T-helper 1 cell treated with Interleukin-12 subunit alpha and Interleukin-12 subunit beta and Interleukin-4 antibody, amounts not matched to agents 30 μg/mL and 1 μg/mL, for 36 hours (primary cell): ENCODE measurements around the gene CALHM5.

Experiments used
- H3K27ac Mint-ChIP-seq: one replicate; pipeline ENCODE4 v1.8.0; 2021; ENCODE audit warnings: mild to moderate bottlenecking, mixed read lengths
- H3K27me3 Mint-ChIP-seq: one replicate; pipeline ENCODE4 v1.8.0; 2021; ENCODE audit warnings: low read depth, mixed read lengths
- H3K36me3 Mint-ChIP-seq: one replicate; pipeline ENCODE4 v1.8.0; 2021; ENCODE audit warnings: low read depth, mixed read lengths
- H3K4me1 Mint-ChIP-seq: one replicate; pipeline ENCODE4 v1.8.0; 2021; ENCODE audit warnings: low read depth, mixed read lengths
- H3K4me3 Mint-ChIP-seq: one replicate; pipeline ENCODE4 v1.8.0; 2021; ENCODE audit warnings: mild to moderate bottlenecking, moderate library complexity, mixed read lengths
- H3K9me3 Mint-ChIP-seq: one replicate; pipeline ENCODE4 v1.8.0; 2021; ENCODE audit warnings: mixed read lengths

CALHM5 gene

DNA sequence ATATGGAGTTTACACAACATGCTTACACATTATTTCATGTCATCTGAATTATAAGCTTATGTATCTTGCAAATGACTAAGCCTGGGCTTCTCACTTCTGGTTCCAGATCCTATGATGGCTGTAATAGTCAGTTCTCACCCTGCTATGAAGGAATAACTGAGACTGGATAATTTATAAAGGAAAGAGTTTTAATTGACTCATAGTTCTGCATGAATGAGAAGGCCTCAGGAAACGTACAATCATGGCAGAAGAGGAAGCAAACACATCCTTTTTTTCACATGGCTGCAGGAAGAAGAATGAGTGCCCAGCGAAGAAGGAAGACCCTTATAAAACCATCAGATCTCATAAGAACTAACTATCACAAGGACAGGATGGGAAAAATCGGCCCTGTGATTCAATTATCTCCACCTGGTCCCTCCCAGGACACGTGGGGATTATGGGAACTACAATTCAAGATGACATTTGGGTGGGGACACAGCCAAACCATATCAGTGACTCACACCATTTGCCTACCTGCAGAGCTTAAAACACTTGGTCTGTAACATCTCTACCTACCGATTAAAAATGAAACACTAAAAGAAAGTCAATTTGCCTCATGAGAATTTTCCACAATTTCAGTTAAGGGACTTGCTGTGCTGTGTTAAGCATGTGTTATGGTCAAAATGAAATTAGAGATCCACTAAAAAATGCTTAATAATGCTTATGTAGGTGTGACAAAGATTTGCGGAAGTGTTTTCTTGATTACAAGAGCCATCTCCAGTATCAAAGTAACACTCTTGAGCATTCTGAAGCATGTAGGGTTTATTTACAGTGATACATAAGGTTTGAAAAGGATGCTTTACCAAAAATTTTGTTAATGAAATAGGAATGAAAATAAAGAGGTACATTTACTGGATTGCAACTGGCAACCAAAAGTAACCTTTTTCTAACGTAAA is 57.6 kb downstream of the CALHM5 start:
- H3K4me1 Mint-ChIP-seq: peaks cover 26% of the 10 kb centered on the region
- no peak overlapping the region for H3K27ac Mint-ChIP-seq
- H3K36me3 Mint-ChIP-seq: peaks cover 5% of the 10 kb centered on the region
- H3K27me3 Mint-ChIP-seq: peaks cover 13% of the 10 kb centered on the region
- no peak overlapping the region for H3K4me3 Mint-ChIP-seq
- no peaks in the 10 kb centered on the region for H3K9me3 Mint-ChIP-seq

- no peaks in the 10 kb centered on the region for H3K9me3 Mint-ChIP-seq
- H3K4me3 Mint-ChIP-seq: peak within 1 kb of the TSS; percentile 98
- peaks cover 26% of the 10 kb centered on the region for H3K4me1 Mint-ChIP-seq
- H3K27ac Mint-ChIP-seq: peak within 1 kb of the TSS; percentile 96
- peaks cover 2% of the 10 kb centered on the region for H3K27me3 Mint-ChIP-seq
- peaks cover 12% of the 10 kb centered on the region for H3K36me3 Mint-ChIP-seq
These were observed 59.6 kb downstream of the CALHM5 start, which contains the start of gene RWDD1 for GRCh38 chr6:116570856-116571682. Gene RWDD1, plus strand, starts transcription at chr6:116571504. Its CDS starts 79 bp downstream, at chr6:116571583.

DNA sequence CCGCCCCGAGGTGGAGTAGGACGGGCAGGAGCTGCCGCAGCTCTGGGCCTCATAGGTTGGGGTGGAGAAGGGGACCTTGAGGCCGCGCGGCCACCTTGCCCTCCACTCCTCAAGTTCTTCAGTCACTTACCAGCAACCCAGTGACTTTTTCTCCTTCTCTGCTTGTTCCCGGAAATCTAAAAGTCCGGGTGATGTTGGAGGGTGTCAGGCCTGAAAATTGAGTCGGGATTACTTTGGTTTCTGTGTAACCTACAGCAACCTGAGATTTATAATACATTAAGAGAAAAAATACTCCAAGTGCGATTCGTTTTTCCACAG is 60.2 kb downstream of the CALHM5 start:
- no peaks in the 10 kb centered on the region for H3K27me3 Mint-ChIP-seq
- no peaks in the 10 kb centered on the region for H3K9me3 Mint-ChIP-seq
- peaks cover 17% of the 10 kb centered on the region for H3K36me3 Mint-ChIP-seq
- peak overlapping the region; percentile 98 for H3K4me3 Mint-ChIP-seq
- H3K27ac Mint-ChIP-seq: peak overlapping the region; percentile 93
- peaks cover 28% of the 10 kb centered on the region for H3K4me1 Mint-ChIP-seq

GRCh38 chr6:116572162-116572561 is 60.7 kb downstream of the CALHM5 start:
- Mint-ChIP-seq H3K27ac (peak overlapping the region; percentile 93), H3K36me3 (peaks cover 18% of the 10 kb centered on the region), H3K4me3 (peak overlapping the region; percentile 98), H3K4me1 (peaks cover 29% of the 10 kb centered on the region), H3K9me3 (no peaks in the 10 kb centered on the region), H3K27me3 (no peaks in the 10 kb centered on the region)
